Activated T-cell treated with anti-CD3 and anti-CD28 coated beads for 24 hours (primary cell): ENCODE results near the gene DOCK1.

ENCODE experiments used
- DNase-seq: peaks from one replicate; pipeline ENCODE4 v3.0.0-alpha.2; 2020; ENCODE audit warnings: low read depth

Gene DOCK1

DNA sequence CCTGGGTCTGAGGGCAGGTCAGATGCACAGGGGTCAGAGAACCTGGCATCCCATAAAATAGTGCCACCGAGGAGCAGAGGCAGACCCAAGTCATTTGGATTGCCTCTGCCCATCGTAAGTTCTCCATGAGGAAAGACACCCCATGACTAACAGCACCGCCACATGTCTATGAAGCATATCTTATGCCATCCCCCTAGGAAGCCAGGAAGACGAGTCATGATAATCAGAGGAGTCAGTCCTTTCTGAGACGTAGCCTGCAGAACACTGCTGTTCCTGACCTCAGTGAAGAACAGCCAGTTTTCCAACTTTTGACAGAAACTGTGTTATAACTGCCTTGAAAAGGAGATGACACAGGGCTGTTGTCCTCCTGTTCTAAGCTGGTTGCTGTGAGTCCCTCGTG lies 239.9 kb downstream of the DOCK1 start:
- no peak for DNase-seq

DNA sequence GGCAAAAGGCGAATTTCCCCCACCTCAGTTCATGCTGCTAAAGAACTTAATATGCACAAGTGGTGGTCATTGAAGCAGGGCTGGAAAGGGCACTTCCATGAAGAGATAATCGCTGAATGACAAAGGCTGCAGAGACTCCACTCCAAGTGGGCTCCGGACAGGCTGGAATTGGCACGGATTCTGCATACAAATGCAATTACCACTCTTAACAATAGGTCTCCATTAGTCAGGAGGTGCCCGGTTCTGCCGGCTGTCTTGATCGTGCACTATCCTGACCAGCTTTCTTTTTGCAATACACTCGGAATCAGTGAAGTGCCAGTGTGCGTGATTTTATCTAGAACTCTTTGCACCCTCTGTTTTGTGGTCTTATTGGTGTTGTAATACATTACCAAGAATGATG lies 241.4 kb downstream of the DOCK1 start:
- no peak for DNase-seq

DNA sequence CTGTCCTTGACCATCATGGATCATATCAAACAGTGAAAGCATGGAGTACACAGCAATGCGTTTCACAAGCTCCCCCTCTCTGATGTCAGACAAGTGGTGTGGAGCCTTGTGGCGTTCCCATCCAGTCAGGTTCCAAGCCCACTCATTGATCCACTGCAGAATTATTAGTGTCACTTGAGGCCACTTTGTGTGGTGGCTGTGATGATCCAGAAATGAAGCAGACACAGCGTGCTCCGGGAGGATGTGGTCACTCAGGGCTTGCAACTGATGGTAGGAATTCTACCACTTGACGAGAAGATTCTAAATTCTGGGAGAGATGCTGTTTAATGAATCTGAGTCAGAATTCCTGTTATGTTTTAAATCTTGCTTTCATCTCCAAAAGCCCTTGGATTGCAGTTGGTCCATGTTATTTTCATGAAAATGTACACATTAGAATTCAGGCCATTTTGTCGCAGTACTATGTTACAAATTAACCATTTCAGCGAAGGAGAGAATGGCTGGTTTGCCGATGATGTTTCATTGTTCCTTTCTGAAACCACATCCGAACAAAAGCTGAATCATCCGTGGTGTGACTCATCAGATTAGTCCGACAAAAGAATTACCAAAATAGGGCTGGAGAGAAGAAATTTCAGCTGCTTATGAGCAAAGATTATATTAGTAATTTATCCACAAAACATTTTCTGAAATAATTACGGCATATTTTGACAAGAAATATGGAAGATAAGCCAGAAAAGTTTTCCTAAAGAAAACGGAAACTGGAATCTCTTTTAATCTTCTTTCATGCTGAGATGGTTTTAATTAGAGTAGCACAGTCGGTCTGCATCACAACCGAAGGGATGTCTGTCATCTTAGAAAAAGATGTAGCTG lies 243.1 kb downstream of the DOCK1 start:
- no peak for DNase-seq

DNA sequence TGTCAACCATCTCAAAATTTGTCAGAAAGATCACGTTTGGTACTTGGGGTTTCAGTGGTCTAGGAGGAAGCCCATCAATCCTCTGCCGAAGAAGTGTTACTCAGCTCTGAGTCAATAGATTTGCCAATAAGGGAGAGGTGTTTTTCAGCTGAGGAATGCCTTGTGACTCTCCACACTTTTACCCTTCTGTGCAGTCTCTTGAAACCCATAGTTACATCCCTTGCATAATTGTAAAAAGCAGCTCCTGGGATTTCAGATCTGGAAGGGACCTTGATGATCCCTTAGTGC lies 243.6 kb downstream of the DOCK1 start:
- no peak for DNase-seq

DNA sequence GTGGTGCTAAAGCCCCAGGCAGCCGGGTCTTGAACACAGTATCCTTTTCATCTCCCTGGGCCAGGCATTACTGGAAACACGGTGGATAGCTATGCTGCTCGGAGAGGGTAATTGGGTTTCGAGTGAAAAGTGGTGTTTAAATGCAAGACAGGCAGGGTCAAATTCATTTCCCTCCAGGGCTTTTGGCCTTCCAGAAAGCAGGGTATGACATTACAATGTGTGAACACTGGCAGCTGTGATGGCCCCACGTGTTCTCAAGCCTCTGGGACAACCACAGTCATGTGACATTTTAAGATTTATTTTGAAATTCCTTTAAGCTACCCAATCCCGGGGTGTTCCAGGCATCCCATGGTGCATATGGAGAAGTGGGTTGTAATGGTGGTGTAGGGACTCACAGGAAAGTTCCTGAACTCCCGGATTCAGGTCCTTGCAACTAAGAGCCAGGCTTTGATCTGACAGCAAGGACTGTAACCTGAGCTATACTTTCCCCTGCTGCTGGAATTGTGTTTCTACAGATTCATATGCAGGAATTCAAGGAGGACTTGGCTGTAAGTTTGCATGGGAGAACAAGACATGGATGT lies 244.4 kb downstream of the DOCK1 start:
- DNase-seq = no peak

DNA sequence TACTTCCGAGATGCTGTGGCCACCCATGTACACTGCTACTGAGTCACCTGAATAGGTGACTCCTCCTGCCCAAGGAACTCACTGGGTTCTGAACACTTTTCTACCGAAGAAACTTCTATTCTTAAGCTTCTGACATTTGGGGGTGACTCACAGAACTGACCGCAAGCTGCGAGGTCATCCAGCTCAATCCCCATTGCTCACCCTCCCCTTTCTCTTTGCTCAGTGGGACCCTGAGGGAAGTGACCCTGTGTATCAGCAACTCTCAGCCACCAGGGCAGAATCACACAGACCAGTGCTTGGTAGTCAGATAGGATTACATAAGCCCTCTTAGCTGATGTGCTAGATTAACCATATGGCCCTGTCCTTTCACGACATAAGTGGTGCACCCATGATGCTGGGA lies 244.9 kb downstream of the DOCK1 start:
- DNase-seq = no peak

DNA sequence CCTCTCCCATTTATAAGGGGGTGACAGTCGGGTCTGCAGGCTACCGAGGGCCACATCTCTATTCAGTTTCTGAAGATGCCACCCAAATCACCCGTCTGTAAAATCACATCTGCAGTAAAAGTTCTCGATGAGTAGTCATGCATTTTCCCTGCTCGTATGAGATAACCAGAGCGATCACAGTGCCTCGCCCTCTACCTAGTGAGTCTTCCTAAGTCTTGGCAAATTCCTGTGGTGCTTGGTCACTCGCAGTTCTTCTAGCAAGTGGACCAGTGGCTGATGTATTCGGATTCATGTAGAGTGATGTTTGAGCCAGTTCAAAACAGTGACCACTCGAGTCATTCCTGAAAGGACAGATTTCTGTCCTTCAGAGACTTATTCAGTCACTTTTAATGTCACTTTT lies 246.3 kb downstream of the DOCK1 start:
- no peak for DNase-seq

DNA sequence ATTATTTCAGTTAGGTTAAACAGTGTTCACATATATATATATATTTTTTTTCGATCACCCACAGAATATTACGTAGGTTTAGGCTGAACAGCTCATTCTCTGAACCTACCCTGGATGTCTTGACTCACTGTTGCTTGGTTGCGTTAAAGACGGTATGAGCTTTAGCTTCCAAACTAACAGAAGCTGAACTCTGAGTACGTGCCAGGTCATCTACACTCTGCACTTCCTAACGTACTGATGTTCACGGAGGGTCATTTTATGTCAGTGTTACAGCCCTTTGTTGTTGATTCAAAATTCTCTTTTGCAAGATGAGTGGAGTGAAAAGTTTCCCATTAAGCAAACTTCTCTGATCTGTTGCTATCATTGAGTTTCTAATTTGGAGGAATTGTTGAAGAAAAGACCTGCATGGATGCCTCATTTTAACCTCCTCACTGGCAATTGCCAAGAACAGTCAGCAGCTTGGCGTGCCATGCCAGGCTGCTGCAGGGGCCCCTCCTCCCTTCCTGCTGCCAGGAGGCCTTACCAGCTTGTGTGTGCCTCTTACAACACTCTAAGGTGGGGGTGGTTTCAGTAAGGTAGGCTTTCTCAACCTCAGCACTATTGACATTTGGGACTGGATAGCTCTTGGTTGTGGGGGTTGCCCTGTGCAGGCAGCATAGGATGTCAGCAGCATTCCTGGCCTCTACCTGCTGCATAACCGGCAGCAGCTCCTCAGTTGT lies 246.9 kb downstream of the DOCK1 start:
- no peak for DNase-seq

DNA sequence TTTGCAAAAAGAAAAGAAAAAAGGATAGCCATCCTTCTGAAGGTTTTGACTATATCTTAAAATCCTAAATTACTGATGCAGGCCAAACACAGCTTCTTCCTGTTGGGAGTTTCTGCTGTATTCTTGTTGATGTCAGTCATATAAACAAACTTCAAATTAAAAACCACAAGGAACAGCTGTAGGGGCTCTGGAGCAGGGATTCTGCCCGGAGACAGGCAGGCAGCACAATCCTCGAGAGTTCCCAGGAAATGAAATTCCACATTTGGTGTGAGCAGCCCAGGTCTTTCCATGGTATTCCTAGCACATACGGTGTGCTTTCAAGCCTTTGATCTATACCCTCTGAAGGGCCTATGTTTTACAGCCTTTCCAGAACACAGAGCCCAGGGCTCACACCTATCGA lies 248.0 kb downstream of the DOCK1 start:
- DNase-seq = no peak

DNA sequence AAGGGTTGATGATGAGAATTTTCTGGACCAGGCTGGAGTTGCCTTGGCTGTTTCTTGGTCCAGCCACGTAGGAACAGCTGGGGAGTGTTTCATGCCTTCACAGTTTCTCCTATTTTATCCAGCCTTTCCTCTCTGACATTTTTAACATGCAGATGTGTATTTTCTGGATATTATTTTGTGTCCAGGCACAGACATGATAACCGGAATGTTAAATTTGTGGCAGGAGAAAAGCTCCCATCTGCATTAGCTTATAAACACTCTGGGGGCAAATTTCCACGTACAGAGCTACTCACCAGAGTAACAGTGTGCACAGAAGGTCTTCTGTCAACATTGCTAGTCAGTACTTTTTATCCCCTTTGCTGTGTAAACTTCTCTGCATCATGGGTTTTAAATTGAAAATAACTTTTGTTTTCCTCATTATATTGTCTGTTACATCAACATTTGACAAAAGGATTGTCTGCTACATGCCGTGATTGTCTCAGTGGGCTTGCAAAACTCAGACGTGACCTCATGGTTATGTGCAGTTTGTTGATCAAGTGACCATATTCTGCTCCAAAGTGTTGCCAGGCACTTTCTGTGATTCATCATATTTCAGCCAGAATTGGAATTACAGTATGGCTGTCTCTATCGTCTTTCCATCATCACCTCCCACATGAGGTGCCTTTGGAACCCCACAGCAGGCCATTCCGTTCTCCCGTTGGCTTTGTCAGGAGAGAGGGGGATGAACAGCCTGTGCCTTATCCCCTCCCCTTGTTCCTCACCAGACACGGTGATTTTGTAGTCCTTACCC lies 249.8 kb downstream of the DOCK1 start:
- DNase-seq = no peak

DNA sequence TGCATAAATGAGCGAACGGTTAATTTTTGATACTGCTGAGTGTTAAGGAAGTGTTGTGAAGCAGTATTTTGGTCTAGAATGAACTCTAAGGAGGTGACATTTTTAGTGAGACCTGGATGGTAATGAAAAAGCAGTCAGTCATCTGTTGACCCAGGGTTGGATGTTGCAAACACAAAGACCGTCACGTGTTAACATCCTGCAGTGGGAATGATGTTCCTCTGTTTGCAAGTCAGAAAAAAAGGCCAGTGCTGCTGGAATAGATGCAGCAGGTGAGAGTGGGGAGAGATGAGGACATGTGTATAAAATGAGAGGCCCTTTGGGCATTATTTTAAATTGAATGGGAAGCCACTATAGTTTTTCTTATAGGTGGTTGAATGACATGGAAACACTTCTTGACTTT lies 251.9 kb downstream of the DOCK1 start:
- DNase-seq = no peak

DNA sequence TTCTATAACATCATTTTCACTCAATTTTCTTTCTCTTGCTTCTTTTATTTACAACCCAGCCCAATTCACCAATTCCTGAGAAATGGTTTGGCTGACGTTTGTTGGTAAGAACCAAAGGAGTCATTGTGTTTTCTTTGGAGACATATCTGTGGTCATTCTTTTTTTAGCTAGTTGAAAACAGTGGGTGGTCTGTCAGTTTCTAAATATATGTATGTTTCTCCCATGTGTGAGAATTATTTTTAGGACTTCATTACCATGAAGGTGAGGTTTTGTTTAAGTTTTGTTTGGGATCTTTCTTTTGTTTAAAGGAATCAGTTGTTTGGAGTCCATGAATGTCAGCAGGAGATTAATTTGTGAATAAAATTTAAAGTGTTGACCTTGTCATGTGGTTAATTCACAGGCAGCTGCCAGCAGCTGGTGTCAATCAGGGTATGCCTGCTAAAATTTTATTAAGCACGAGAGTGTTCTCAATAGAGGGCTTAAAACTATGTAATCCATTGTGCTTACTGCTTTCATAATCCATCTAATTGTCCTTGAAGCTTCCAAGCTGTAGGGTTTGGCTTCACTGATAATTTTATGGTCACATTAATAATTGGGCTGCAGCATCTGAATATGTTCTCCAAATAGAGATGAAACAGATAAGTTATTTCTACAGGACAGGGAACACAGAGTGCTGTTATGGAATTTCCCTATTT lies 252.4 kb downstream of the DOCK1 start:
- no peak for DNase-seq

DNA sequence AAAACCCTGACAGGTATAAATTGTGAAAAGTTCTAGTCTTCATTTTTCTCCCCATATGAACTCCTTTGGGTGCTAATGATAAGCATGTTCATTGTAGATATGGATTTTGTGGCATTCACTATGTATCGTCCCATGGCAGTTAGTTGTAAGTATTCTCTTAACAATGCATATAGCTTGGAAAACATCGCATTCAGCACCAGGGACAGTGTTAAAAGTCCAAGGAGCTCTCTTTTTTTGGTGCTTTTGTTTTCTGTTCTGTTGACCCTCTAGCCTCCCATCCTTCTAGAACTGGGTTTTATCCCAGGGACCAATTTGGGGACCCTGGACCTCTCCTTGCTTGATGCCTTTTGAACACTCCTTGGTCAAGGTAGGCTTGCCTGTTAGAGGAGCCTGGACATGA lies 253.4 kb downstream of the DOCK1 start:
- no peak for DNase-seq

DNA sequence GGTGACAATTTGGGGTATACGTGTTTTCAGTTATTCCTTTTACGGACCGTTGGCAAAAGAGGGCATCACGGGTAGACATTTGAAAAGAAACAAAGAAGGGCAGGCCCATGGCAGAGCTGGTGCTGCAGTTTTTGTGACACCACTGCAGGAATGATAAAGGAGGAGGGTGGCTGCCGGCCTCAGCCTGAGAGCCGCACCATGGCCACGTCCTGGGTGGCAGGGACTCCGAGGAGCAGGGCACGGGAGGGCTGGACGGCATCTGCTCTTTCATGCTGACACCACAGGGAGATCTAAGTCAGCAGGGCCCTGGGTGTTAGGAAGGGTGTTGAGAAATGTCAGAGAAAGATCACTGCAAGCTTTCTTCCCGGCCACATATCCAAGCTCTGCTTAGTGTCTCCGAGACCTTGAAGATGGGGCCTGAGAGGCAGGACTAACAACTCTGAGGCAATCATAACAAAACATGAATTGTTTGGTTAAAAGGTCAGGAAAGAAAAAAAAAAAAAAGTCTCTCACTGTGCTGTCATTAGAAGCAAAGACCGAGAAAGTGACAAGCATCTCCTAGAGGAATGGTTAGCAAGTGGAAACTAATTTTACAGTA lies 254.5 kb downstream of the DOCK1 start:
- DNase-seq = no peak

DNA sequence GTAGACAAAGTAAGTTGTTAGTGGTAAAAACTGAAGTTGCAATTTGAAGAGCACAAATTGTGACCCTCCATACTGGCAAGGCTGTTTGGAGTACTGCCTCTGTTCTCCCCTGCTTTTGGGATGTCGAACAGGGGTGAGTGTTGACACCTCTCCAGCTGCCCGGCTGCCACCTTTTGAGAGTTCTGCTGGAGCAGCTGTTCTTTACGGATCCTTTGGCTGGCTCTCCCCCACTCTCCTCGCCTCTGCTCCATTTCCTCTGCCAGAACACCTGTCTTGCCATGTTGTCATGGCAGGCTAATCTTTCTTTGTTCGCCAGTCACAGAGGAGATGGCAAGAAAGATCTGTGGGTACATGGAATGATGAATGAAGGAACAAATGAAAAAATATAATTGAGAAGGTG lies 256.3 kb downstream of the DOCK1 start:
- DNase-seq = no peak

DNA sequence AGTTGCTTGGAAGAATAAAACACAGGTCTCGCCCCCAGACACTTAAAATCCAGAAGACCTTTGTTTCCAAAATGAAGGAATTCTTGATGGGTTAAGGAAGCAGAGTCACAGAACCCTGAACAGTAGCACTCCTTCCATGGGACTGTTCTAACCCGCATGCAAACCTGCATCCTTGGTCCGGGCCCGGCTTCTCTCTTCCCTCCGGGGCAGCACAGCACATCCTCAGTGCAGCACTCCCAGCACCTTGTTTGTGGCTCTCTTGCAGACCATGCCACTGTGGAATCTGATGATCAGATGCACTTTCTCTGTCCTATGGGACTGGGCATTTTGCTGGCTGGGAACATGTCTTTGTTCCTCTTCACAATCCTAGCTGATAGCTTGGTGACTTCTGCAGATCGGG lies 257.6 kb downstream of the DOCK1 start:
- no peak for DNase-seq

DNA sequence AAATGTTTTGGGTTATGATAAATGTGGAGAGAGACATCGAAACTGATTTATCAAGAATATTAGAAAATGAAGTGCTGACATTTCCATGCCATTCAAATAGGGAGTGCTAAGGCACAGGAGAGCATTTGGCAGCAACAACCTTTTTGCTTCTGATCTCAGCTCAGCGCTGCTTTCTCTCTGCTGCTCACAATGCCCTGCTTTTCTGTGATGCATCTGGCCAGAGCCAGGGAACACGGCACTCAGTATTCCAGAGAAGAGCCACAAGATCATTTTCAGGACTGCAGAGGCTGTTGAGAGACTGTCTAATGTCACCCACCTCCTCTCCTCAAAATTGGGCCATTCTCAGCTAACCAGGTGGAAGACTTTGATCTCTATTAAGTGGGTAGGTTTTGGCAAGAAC lies 263.0 kb downstream of the DOCK1 start:
- DNase-seq = no peak

DNA sequence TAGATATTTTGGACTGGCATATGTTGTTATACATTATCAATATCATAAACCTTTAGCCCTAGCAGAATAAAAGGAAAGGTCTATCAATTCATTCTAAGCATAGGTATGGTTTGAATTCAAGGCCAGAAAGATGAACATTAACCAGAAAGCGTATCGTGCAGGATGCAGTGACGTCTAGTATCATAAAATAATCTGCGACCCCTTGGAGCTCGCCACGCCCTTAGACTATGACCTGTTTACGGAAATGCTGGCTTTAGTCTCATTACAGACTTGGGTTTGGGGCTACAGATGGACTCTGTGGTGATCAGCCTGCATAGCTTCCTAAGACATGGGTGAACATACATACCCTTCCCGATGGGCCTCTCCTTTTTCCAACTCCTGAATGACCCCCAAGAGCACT lies 269.6 kb downstream of the DOCK1 start:
- DNase-seq = no peak

DNA sequence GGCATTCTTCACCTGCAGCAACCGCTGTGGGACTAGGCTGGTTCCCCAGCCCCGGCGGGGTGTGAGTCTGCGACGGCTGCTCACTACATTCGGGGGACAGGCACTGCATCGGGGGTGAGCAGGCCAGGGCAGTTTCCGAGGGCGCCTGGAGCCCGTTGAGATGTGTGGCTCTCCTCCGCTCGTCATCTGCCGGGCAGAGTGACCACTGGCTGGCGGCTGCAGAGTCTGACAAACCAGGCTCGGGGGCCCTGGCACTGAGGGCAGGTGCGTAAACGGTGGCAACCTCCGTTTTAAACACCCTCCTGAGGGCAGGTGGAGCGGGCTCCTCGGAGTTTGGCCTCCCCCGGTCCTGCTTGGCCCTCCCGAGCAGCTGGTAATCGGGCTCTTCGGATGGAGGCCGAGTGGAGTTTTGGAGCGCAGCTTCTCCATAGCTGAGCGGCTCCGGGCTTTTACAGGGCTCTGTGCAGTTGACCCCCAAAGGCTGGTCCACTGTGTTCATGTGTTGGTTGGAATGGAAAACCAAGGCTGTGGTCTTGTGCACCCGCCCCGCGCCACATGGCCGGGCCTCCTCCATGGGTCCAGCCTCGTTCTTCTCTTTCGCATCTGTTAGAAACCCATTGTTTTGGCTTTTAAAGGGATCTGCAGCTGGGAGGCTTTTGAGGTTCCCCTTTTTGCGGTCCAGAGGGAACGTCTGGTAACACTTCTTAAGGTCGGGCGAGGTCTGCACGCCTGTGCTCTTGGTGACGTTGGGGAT lies 270.3 kb downstream of the DOCK1 start:
- DNase-seq = no peak

DNA sequence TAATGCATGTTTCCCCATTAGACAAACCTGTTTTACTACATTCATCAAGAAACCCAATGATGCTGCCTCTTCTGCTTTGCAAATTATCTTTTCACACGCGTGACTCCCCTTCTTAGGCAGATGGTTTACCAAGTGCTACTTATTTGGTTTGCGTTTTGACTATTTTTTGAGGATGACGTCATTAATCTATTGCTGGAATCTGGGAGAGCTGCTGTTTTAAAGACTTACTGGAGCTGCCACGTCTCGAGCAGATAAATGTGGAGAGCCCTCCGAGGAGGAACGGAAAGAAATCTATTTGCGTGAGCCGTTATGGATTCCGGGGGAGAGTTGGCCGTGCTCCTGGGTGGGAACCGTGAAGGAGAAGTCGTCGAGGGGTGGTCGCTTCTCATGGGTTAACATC lies 271.4 kb downstream of the DOCK1 start:
- no peak for DNase-seq
